Gastroesophageal sphincter (tissue), 4 donors: ENCODE measurements around the gene ADAMTS2. TPM values are rescaled to one million over a fixed set of nuclear protein-coding genes. Genes with fewer than 3 reads are reported as not detected.
A peak's percentile ranks its signal among the peaks of the same experiment; 100 is the strongest.

Experiments used
- ATAC-seq: fragments of 150-250 bp; one replicate; pipeline ENCODE4 v1.9.1; 2016; ENCODE audit warnings: mild to moderate bottlenecking, moderate library complexity
- H3K27ac ChIP-seq, 4 donors: fragments of 200-600 bp; sonication (generic) in 3 of 4; 1 replicate in 3 of 4; 2 replicates in 1 of 4; pipeline ENCODE4 v1.5.1; 2016 to 2019
- H3K27me3 ChIP-seq: fragments of 200-600 bp; sonication (generic); one replicate; pipeline ENCODE4 v1.5.1; 2019
- H3K36me3 ChIP-seq, 2 donors: fragments of 200-600 bp; sonication (generic); one replicate each; pipeline ENCODE4 v1.5.1; 2019; ENCODE audit warnings: control low read depth in 1 of 2
- H3K4me1 ChIP-seq, 3 donors: fragments of 200-600 bp; sonication (generic); 1 replicate in 2 of 3; 2 replicates in 1 of 3; pipeline ENCODE4 v1.5.1; 2016 to 2019; ENCODE audit warnings: control low read depth in 2 of 3
- H3K4me3 ChIP-seq, 2 donors: fragments of 200-600 bp; sonication (generic); one replicate each; pipeline ENCODE4 v1.5.1; 2019; ENCODE audit warnings: mild to moderate bottlenecking in 1 of 2, moderate library complexity in 1 of 2
- H3K9me3 ChIP-seq, 3 donors: fragments of 200-600 bp; sonication (generic); one replicate each; pipeline ENCODE4 v1.5.1; 2017 to 2019; ENCODE audit warnings: control low read depth in 2 of 3
- EP300 ChIP-seq: sonication (generic); formaldehyde crosslinking; IDR thresholded peaks from one replicate; pipeline ENCODE4 v1.6.1; 2017; ENCODE audit warnings: antibody characterized with exemption, mild to moderate bottlenecking
- POLR2A ChIP-seq, 2 donors: fragments of 450-650 bp; IDR thresholded peaks; one replicate each; pipeline ENCODE4 v1.6.1; 2017; ENCODE audit warnings: antibody characterized with exemption in 2 of 2, mild to moderate bottlenecking in 2 of 2, moderate library complexity in 1 of 2
- POLR2AphosphoS5 ChIP-seq: sonication (generic); formaldehyde crosslinking; IDR thresholded peaks from one replicate; pipeline ENCODE4 v1.6.1; 2017; ENCODE audit warnings: antibody characterized with exemption
- WGBS, 2 donors: methylation state at CpG; one replicate each; pipeline ENCODE4 v1.1.5; 2018; ENCODE audit warnings: low coverage in 1 of 2; 5-methylcytosine and 5-hydroxymethylcytosine counted together
- total RNA-seq, 4 donors: library from RNA; depleted of rRNA; stranded (reverse); fragments of >200 nt; gene quantifications; one replicate each; pipeline ENCODE4 v1.1.0, GENCODE V29; 2016
- TF ChIP-seq, protein P1 (sequence below), 4 experiments: fragments of 200-600 bp in 2 of 4; fragments of 450-650 bp in 2 of 4; sonication (generic) in 1 of 4; IDR thresholded peaks; one replicate each; pipeline ENCODE4 v1.5.1; 2017 to 2019; ENCODE audit warnings: antibody characterized with exemption in 4 of 4, mild to moderate bottlenecking in 2 of 4, moderate library complexity in 2 of 4

The ADAMTS2 gene
- total RNA-seq, 4 donors from 2014 or later, result 14.8 to 24.8 (median 22.6) TPM

DNA sequence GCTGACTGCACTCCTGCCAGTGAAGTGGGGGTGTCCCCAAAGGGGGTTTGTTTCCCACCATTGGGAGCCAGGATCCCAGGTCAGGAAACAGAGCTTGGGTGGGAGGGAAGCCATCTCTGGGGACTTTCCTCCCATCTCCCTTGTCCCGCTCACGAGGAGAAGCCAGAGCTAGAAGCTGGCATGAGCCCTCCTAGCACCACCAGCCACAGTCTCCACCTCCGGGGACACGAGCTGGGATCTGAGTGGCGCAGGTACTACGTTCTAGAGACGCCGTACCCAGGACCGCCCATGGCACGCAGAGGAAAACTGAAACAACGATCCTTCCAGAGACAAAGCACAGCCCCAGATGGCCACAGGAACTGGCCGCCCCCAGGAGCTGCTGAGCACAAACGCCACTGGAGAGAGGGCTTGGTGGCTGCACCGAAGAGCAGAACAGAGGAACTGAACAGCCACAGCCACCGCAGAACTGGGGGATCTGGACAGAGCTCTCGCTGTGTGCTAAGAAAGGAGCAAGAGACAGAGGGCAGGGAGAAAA lies 29.8 kb downstream of the ADAMTS2 start:
- Histone ChIP-seq H3K4me1 (peaks cover 0 to 36% (median 9%) of the 10 kb centered on the region in 3 donors), H3K9me3 (peaks cover 0 to 6% (median 0%) of the 10 kb centered on the region in 3 donors), H3K4me3 (no peak overlapping the region), H3K36me3 (no peaks in the 10 kb centered on the region), H3K27me3 (peaks cover 4% of the 10 kb centered on the region), H3K27ac (peak overlapping the region in 1 of 4 donors; percentile 72)
- WGBS, 2 donors, result 92 to 100% methylated on average over 2 to 6 of the region's 16 CpGs
- no peak for TF ChIP-seq POLR2AphosphoS5
- TF ChIP-seq, protein P1, sequence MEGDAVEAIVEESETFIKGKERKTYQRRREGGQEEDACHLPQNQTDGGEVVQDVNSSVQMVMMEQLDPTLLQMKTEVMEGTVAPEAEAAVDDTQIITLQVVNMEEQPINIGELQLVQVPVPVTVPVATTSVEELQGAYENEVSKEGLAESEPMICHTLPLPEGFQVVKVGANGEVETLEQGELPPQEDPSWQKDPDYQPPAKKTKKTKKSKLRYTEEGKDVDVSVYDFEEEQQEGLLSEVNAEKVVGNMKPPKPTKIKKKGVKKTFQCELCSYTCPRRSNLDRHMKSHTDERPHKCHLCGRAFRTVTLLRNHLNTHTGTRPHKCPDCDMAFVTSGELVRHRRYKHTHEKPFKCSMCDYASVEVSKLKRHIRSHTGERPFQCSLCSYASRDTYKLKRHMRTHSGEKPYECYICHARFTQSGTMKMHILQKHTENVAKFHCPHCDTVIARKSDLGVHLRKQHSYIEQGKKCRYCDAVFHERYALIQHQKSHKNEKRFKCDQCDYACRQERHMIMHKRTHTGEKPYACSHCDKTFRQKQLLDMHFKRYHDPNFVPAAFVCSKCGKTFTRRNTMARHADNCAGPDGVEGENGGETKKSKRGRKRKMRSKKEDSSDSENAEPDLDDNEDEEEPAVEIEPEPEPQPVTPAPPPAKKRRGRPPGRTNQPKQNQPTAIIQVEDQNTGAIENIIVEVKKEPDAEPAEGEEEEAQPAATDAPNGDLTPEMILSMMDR (IDR thresholded peaks at IDR 0.05), result no peak
- ATAC-seq, result no peak

DNA sequence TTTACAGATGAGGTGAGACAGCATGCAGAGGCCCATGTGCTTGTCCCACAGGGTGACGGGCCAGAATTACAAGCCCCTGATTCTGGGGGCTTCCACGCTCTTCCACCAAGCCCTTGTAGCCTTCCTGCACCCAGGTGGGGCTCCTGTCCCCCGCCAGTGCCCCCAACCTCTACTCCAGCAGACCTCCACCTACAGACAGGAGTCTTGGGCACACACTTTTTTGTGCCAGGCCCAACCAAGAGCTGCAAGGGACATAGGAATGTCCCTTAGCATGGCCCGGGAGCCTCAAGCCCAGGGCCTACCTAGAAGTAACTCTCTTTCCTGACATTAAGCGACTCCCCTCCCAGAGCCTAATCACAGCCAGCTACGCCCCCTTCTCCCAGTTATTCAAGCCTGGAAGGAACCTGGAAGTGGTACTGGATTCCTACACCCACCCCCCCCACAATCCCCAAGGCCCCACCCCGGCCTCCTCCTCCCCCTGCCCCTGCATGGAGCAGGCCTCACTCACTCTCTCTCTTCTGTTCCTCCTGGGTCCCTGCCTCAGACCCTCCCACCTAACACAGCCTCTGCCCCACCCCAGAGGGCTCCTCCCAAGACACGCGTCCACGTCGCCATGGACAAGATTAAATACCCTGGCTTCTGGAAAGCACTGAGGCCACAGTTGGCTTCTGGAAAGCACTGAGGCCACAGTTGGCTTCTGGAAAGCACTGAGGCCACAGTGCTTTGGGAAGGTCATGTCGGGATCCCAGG lies 30.5 kb downstream of the ADAMTS2 start:
- ATAC-seq, result peak; percentile 26
- H3K27me3 ChIP-seq, result peaks cover 4% of the 10 kb centered on the region
- peaks cover 0 to 36% (median 9%) of the 10 kb centered on the region in 3 donors for H3K4me1 ChIP-seq
- H3K4me3 ChIP-seq, result peak overlapping the region in 1 of 2 donors; percentile 23
- WGBS, 2 donors, result 69 to 83% methylated on average over 2 to 7 of the region's 12 CpGs
- H3K27ac ChIP-seq, result peak overlapping the region in 3 of 4 donors; percentile 55 to 72 (median 64)
- no peaks in the 10 kb centered on the region for H3K36me3 ChIP-seq
- H3K9me3 ChIP-seq, result peaks cover 0 to 6% (median 0%) of the 10 kb centered on the region in 3 donors
- TF ChIP-seq POLR2AphosphoS5 (no peak), POLR2A (IDR thresholded peaks at IDR 0.05) (no peak), EP300 (no peak)
- TF ChIP-seq, protein P1 (IDR thresholded peaks at IDR 0.05), result no peak

DNA sequence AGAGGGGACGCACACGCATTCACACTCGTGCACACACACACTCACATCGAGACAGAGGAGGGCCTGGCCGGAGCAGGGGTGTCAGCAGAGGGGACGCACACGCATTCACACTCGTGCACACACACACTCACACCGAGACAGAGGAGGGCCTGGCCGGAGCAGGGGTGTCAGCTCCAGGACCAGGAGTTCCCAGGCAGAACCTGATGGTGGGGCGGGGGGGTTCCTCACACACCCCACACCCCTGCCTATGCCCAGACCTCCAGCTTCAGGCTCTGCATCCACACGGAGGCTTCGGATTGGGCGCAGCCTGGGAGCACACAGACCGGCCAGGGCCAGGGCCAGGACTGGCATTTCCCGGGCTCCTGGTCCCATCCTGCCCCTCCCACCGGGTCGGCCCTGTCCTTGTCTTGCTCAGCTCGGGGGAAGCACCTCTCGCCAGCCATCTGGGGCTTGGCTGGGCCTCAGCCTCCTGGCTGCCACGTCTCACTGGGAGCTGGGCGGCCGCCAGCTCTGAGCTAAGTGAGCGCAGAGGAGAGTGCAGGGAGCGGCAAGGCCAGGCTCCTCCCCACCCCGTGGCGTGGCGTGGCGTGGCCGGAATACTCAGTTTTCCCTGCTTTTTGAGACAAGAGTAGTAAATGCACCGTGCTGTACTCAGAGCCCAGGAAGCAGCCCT lies 31.3 kb downstream of the ADAMTS2 start:
- 81% methylated on average over 4 of the region's 31 CpGs; no CpG with 5 or more reads in 1 of the 2 donors for WGBS, 2 donors
- Histone ChIP-seq H3K4me1 (peaks cover 0 to 36% (median 9%) of the 10 kb centered on the region in 3 donors), H3K27me3 (peaks cover 4% of the 10 kb centered on the region), H3K9me3 (peaks cover 0 to 6% (median 0%) of the 10 kb centered on the region in 3 donors), H3K36me3 (no peaks in the 10 kb centered on the region), H3K27ac (peak overlapping the region in 3 of 4 donors; percentile 55 to 72 (median 64)), H3K4me3 (peak overlapping the region in 1 of 2 donors; percentile 23)
- peak; percentile 94 for ATAC-seq
- TF ChIP-seq EP300 (no peak), POLR2AphosphoS5 (peak; percentile 62), POLR2A (IDR thresholded peaks at IDR 0.05) (no peak)
- TF ChIP-seq, protein P1 (IDR thresholded peaks at IDR 0.05), result peak in 2 of 4 experiments; percentile 10 to 20

DNA sequence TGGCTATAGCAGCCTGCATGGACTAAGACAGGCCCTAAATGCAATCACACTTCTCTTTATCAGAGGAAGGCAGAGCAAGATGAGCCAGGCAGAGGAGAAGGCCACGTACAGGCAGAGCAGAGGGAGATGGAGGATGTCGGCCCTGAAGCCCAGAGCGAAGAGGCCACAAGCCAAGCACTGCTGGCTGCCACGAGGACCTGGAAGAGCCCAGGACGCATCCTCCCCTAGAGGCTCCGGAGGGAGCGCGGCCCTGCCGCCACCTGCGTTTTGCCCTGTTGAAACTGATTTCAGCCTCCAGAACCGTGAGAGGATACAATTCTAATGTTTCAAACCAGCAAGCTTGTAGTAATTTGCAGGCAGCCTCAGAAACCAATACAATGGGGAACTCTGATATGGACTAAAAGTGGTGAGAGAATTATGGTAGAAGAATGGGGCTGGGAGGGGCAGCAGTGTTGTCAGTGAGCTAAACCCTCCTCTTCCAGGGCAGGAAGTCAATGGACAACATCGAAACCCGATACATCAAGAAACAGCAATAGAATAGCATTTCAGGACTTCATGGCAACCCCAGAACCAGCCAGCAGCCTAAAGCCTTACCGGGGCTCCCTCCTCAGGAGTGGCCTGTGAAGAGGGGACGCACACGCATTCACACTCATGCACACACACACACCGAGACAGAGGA lies 32.6 kb downstream of the ADAMTS2 start:
- H3K4me1 ChIP-seq, result peaks cover 0 to 24% (median 9%) of the 10 kb centered on the region in 3 donors
- H3K36me3 ChIP-seq, result no peaks in the 10 kb centered on the region
- no peaks in the 10 kb centered on the region for H3K27me3 ChIP-seq
- no peak for ATAC-seq
- H3K4me3 ChIP-seq, result no peak overlapping the region
- 93% methylated on average over 9 of the region's 17 CpGs; no CpG with 5 or more reads in 1 of the 2 donors for WGBS, 2 donors
- no peak overlapping the region for H3K27ac ChIP-seq
- peaks cover 0 to 6% (median 0%) of the 10 kb centered on the region in 3 donors for H3K9me3 ChIP-seq
- TF ChIP-seq EP300, result no peak
- TF ChIP-seq POLR2A (IDR thresholded peaks at IDR 0.05), result no peak
- TF ChIP-seq POLR2AphosphoS5, result no peak
- TF ChIP-seq, protein P1 (IDR thresholded peaks at IDR 0.05), result no peak
